Mesenchymal stem cell (in vitro differentiated cells and primary cell): ENCODE results near the gene UBE2D3.

Experiments
- DNase-seq: peaks from one replicate; pipeline ENCODE4 v3.0.0-alpha.2; 2013
- H2AFZ ChIP-seq: one replicate; pipeline ENCODE4 v1.6.1; 2013; ENCODE audit warnings: low read depth, mild to moderate bottlenecking, control low read depth, inconsistent platforms, low read length, moderate library complexity
- H2AK5ac ChIP-seq: 2 replicates; pipeline ENCODE4 v1.6.1; 2013; ENCODE audit warnings: low read length, moderate library complexity, mild to moderate bottlenecking, inconsistent platforms; ENCODE audit not compliant: severe bottlenecking
- H2BK120ac ChIP-seq: one replicate; pipeline ENCODE4 v1.6.1; 2013; ENCODE audit warnings: low read depth, mild to moderate bottlenecking, inconsistent platforms, low read length, moderate library complexity
- H2BK12ac ChIP-seq, 2 experiments: one replicate each; pipeline ENCODE4 v1.6.1; 2013; ENCODE audit warnings: inconsistent platforms in 2 of 2, low read length in 2 of 2, mild to moderate bottlenecking in 2 of 2, moderate library complexity in 2 of 2, control low read depth in 1 of 2
- H2BK15ac ChIP-seq: one replicate; pipeline ENCODE4 v1.6.1; 2013; ENCODE audit warnings: mild to moderate bottlenecking, low read depth, inconsistent platforms; ENCODE audit not compliant: poor library complexity, severe bottlenecking
- H2BK5ac ChIP-seq: 2 replicates; pipeline ENCODE4 v1.6.1; 2013; ENCODE audit warnings: low read depth, mild to moderate bottlenecking, low read length, control low read depth, inconsistent platforms; ENCODE audit not compliant: poor library complexity, severe bottlenecking
- H3K14ac ChIP-seq, 2 experiments: one replicate each; pipeline ENCODE4 v1.6.1; 2013; ENCODE audit warnings: inconsistent platforms in 2 of 2, low read length in 2 of 2, control low read depth in 1 of 2, mild to moderate bottlenecking in 1 of 2, moderate library complexity in 1 of 2
- H3K18ac ChIP-seq, 2 experiments: one replicate each; pipeline ENCODE4 v1.6.1; 2013; ENCODE audit warnings: inconsistent platforms in 2 of 2, low read length in 2 of 2, control low read depth in 1 of 2, low read depth in 1 of 2, mild to moderate bottlenecking in 1 of 2
- H3K23ac ChIP-seq, 2 experiments: one replicate each; pipeline ENCODE4 v1.6.1; 2013; ENCODE audit warnings: inconsistent platforms in 2 of 2, low read length in 2 of 2, mild to moderate bottlenecking in 2 of 2, moderate library complexity in 2 of 2, control low read depth in 1 of 2
- H3K27ac ChIP-seq: 2 replicates; pipeline ENCODE4 v1.5.1; 2013; ENCODE audit warnings: mild to moderate bottlenecking, moderate library complexity, low read length, control low read depth, inconsistent platforms; ENCODE audit not compliant: poor library complexity, severe bottlenecking
- H3K27me3 ChIP-seq, 2 experiments: 2 replicates each; pipeline versions ENCODE4 v1.6.1 to v1.7.0; 2013; ENCODE audit warnings: low read length in 2 of 2, mild to moderate bottlenecking in 2 of 2, moderate library complexity in 2 of 2, control low read depth in 1 of 2, inconsistent platforms in 1 of 2; ENCODE audit not compliant: control insufficient read depth in 1 of 2, insufficient read depth in 1 of 2
- H3K36me3 ChIP-seq, 2 experiments: 2 replicates each; pipeline versions ENCODE4 v1.6.1 to v1.7.0; 2013; ENCODE audit warnings: low read length in 2 of 2, control low read depth in 1 of 2, inconsistent platforms in 1 of 2, low read depth in 1 of 2, mild to moderate bottlenecking in 1 of 2; ENCODE audit not compliant: insufficient read depth in 2 of 2, control insufficient read depth in 1 of 2
- H3K4ac ChIP-seq, 2 experiments: one replicate each; pipeline ENCODE4 v1.6.1; 2013; ENCODE audit warnings: inconsistent platforms in 2 of 2, low read length in 2 of 2, mild to moderate bottlenecking in 2 of 2, moderate library complexity in 2 of 2, control low read depth in 1 of 2, low read depth in 1 of 2
- H3K4me1 ChIP-seq: 2 replicates; pipeline ENCODE4 v1.6.1; 2013; ENCODE audit warnings: low read depth, low read length, control low read depth; ENCODE audit not compliant: control insufficient read depth, insufficient read depth
- H3K4me2 ChIP-seq: 2 replicates; pipeline ENCODE4 v1.6.1; 2013; ENCODE audit warnings: low read length, mild to moderate bottlenecking, inconsistent platforms; ENCODE audit not compliant: poor library complexity, severe bottlenecking
- H3K4me3 ChIP-seq, 2 experiments: 2 replicates each; pipeline versions ENCODE4 v1.5.1 to v1.7.0; 2013; ENCODE audit warnings: low read length in 2 of 2, mild to moderate bottlenecking in 2 of 2, control low read depth in 1 of 2, low read depth in 1 of 2; ENCODE audit not compliant: insufficient read depth in 1 of 2
- H3K79me1 ChIP-seq: replicated peaks from 2 replicates; pipeline ENCODE4 v1.6.1; 2013; ENCODE audit warnings: mild to moderate bottlenecking, control low read depth, low read length, inconsistent platforms; ENCODE audit not compliant: poor library complexity, severe bottlenecking
- H3K9ac ChIP-seq: 2 replicates; pipeline ENCODE4 v1.7.0; 2013; ENCODE audit warnings: mild to moderate bottlenecking, low read length, moderate library complexity
- H3K9me3 ChIP-seq: 2 replicates; pipeline ENCODE4 v1.7.0; 2013; ENCODE audit warnings: mild to moderate bottlenecking, low read length; ENCODE audit not compliant: control insufficient read depth
- H4K8ac ChIP-seq: one replicate; pipeline ENCODE4 v1.6.1; 2013; ENCODE audit warnings: inconsistent platforms, mild to moderate bottlenecking, low read length, moderate library complexity
- H4K91ac ChIP-seq: one replicate; pipeline ENCODE4 v1.6.1; 2013; ENCODE audit warnings: mild to moderate bottlenecking, low read length, inconsistent platforms
- WGBS: methylation state at CpG from one replicate; pipeline ENCODE4 v1.1.7; 2013; ENCODE audit warnings: mixed read lengths; 5-methylcytosine and 5-hydroxymethylcytosine counted together

Gene UBE2D3

DNA sequence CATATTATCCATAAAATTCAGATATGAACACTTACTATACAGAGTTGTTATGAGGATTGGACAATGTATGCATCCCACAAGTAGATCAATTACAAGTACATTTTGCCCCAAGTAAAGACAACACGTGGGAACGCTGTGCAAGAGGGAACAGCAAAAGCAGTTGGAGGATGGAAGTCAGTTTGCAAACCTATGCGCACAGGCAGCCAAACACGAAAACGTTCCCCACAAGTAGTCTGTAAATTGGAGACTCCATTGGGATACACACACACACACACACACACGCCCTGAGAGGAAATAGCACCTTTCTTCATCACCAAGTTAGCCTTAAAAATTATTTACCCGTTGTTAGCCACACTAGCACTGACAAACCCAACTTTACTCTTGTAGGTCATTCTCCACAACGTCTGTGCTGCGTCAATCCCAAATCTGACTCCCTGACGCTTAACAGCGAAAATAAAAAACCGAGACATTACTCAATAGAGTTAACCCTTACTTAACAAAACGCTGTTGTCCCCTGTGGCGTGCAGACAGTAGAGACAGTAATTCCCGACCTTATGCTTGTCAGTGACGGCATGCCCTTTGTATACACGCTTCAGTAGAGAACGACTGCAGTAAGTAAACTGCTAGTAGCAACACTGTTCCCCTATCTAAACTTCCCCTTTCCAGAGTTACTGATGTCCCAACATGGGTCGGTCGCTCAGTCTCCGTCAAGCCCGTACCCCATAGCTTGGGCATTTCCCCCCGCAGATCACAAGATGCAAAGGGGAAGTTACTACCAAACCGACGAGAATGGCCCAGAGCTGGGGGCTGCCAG is 67.3 kb downstream of the UBE2D3 start:
- Histone ChIP-seq H3K4me2 (peak overlapping the region; percentile 77), H3K36me3 (no peaks in the 10 kb centered on the region)

DNA sequence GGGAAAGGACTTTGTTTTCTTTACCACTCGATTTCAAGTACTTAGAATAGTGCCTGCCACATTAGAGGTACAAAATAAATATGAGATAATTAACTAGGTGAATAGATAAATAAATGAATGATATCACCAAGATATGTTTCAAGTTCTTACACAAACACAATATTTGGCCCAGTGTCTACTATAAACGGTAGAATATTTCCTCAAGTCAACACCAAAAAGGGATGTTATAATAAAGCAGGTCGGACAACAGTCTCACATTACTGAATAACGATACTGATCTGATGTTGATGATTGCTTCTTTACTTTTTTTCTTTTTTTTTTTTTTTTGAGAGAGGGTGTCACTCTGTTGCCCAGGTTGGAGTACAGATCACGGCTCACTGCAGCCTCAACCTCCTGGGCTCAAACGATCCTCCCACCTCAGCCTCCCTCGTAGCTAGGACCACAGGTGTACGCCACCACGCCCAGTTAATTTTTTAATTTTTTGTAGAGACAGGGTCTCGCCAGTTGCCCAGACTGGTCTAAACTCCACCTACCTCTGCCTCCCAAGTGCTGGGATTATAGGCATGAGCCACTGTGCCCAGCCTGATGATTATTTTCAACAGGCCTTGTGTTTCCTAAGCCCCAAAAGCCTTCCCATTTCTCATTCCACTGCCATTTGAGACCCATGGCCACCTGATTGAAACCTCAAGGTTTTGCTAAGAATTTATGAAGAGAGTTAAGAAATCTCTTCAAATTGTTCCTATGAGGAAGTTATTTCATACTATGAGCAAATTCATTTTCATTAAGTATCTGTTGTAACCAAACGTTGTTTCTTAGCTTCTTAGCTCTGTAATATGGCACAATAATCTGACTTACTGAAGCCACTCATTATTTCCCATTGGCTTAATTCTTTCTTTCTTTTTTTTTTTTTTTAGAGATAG is 68.8 kb downstream of the UBE2D3 start:
- H3K27me3 ChIP-seq, result no peaks in the 10 kb centered on the region
- no peaks in the 10 kb centered on the region for H3K9me3 ChIP-seq
- H3K9ac ChIP-seq, result no peak overlapping the region
- no peak overlapping the region for H2BK12ac ChIP-seq
- H3K4me3 ChIP-seq, result no peak overlapping the region
- H3K4me2 ChIP-seq, result no peak overlapping the region
- 97% methylated on average over 8 of the region's 11 CpGs for WGBS
- no peaks in the 10 kb centered on the region for H3K36me3 ChIP-seq
- H3K23ac ChIP-seq, result no peak overlapping the region
- no peak for DNase-seq
- no peak overlapping the region for H3K27ac ChIP-seq
- H4K8ac ChIP-seq, result no peak overlapping the region
- no peak overlapping the region for H2AFZ ChIP-seq
- H2BK120ac ChIP-seq, result no peak overlapping the region
- peaks cover 3% of the 10 kb centered on the region for H3K4me1 ChIP-seq
- peaks cover 13% of the 10 kb centered on the region for H3K79me1 ChIP-seq
- H2BK5ac ChIP-seq, result no peak overlapping the region
- no peak overlapping the region for H3K14ac ChIP-seq
- H3K4ac ChIP-seq, result no peak overlapping the region
- H2BK15ac ChIP-seq, result no peak overlapping the region
- H3K18ac ChIP-seq, result no peak overlapping the region
- no peak overlapping the region for H4K91ac ChIP-seq
- H2AK5ac ChIP-seq, result no peak overlapping the region

More for the DNA sequence above, 67.3 kb downstream of the UBE2D3 start:
- WGBS, result under 1% methylated on average over 25 of the region's 25 CpGs
- Histone ChIP-seq H2AK5ac (no peak overlapping the region), H3K79me1 (peaks cover 11% of the 10 kb centered on the region), H3K23ac (peak overlapping the region; percentile 1 to 49), H3K14ac (peak overlapping the region in 1 of 2 experiments; percentile 78), H3K4me3 (peak overlapping the region; percentile 70 to 94), H2BK5ac (no peak overlapping the region), H2BK12ac (no peak overlapping the region), H3K4ac (peak overlapping the region; percentile 69 to 71), H3K27ac (no peak overlapping the region), H3K27me3 (no peaks in the 10 kb centered on the region), H3K9ac (peak overlapping the region; percentile 95), H2BK15ac (peak overlapping the region; percentile 66), H3K18ac (peak overlapping the region; percentile 67 to 78), H3K4me1 (peaks cover 3% of the 10 kb centered on the region), H2BK120ac (peak overlapping the region; percentile 89), H3K9me3 (no peaks in the 10 kb centered on the region), H2AFZ (peak overlapping the region; percentile 1), H4K91ac (peak overlapping the region; percentile 67), H4K8ac (peak overlapping the region; percentile 10)
- DNase-seq, result peak; percentile 90

DNA sequence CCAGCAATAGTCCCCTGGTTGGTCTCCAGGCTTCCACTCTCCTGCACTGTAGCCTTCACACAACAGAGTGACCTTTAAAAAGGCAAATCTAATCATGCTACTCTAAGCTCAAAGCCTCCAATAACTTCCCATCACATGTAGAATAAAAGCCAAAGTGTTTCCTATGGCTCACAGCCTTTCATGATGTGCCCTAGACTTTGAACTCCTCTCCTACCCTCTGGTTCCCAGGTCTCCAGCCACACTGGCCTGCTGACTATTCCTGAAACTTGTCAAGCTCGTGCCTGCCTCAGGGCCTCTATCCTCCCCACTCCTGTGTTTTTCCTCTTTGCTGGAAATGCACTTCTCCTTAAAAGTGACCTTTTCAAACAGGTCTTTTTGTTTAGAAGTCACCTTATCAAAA is 69.7 kb downstream of the UBE2D3 start:
- Histone ChIP-seq H3K27ac (no peak overlapping the region), H3K4ac (peak overlapping the region in 1 of 2 experiments; percentile 35)

GRCh38 chr4:102754044-102754443 is 73.3 kb downstream of the UBE2D3 start:
- H3K9me3 ChIP-seq, result no peaks in the 10 kb centered on the region
- H3K23ac ChIP-seq, result no peak overlapping the region
- no peak overlapping the region for H2BK5ac ChIP-seq
- H3K27me3 ChIP-seq, result no peaks in the 10 kb centered on the region
- DNase-seq, result no peak
- WGBS, result no CpG with 5 or more reads among the region's 2 CpGs
- H4K8ac ChIP-seq, result no peak overlapping the region
- H3K18ac ChIP-seq, result no peak overlapping the region
- H2AK5ac ChIP-seq, result no peak overlapping the region
- H3K14ac ChIP-seq, result no peak overlapping the region
- no peak overlapping the region for H4K91ac ChIP-seq
- H3K36me3 ChIP-seq, result peaks cover 0 to 14% of the 10 kb centered on the region in 2 experiments
- H3K4ac ChIP-seq, result no peak overlapping the region
- H2AFZ ChIP-seq, result no peak overlapping the region
- H3K9ac ChIP-seq, result no peak overlapping the region
- H3K4me1 ChIP-seq, result no peaks in the 10 kb centered on the region
- H3K27ac ChIP-seq, result no peak overlapping the region
- H3K4me3 ChIP-seq, result no peak overlapping the region
- no peak overlapping the region for H3K4me2 ChIP-seq
- peaks cover 24% of the 10 kb centered on the region for H3K79me1 ChIP-seq
- no peak overlapping the region for H2BK15ac ChIP-seq
- H2BK120ac ChIP-seq, result no peak overlapping the region
- H2BK12ac ChIP-seq, result no peak overlapping the region

More for the DNA sequence above, 69.7 kb downstream of the UBE2D3 start:
- no peak overlapping the region for H3K23ac ChIP-seq
- H4K8ac ChIP-seq, result no peak overlapping the region
- H3K79me1 ChIP-seq, result peaks cover 13% of the 10 kb centered on the region
- no peak overlapping the region for H3K4me3 ChIP-seq
- no peak overlapping the region for H3K18ac ChIP-seq
- H3K4me1 ChIP-seq, result peaks cover 3% of the 10 kb centered on the region
- no peak overlapping the region for H3K14ac ChIP-seq
- no peak overlapping the region for H2BK120ac ChIP-seq
- H2AFZ ChIP-seq, result no peak overlapping the region
- H3K9me3 ChIP-seq, result no peaks in the 10 kb centered on the region
- no peaks in the 10 kb centered on the region for H3K36me3 ChIP-seq
- no peak for DNase-seq
- no peaks in the 10 kb centered on the region for H3K27me3 ChIP-seq
- H2BK12ac ChIP-seq, result no peak overlapping the region
- H2BK15ac ChIP-seq, result no peak overlapping the region
- no peak overlapping the region for H2AK5ac ChIP-seq
- H4K91ac ChIP-seq, result no peak overlapping the region
- 96% methylated on average over 1 of the region's 1 CpG for WGBS
- no peak overlapping the region for H3K9ac ChIP-seq
- no peak overlapping the region for H3K4me2 ChIP-seq
- H2BK5ac ChIP-seq, result no peak overlapping the region
